IMR-90 (cell line): Measurements from ENCODE around the gene LEUTX. TPM values are rescaled to one million over a fixed set of nuclear protein-coding genes. Genes with fewer than 3 reads are reported as not detected.
A peak's percentile ranks its signal among the peaks of the same experiment; 100 is the strongest.

ENCODE experiments used
- ATAC-seq: fragments of 200-7000 bp; cut with Tn5 transposase; 2 replicates; pipeline ENCODE4 v1.9.1; 2020; ENCODE audit warnings: low read depth, mild to moderate bottlenecking, moderate library complexity
- BruUV-seq: library from RNA; stranded (reverse); fragments of 400-500 nt; replicated peaks from 2 replicates; lab custom pipeline; 2021; lab: Mats Ljungman, UMichigan
- CTCF ChIA-PET: fragments of 300-600 bp; formaldehyde crosslinking; extraction: SDS; loops from one replicate; lab custom pipeline; 2021; ENCODE audit warnings: antibody characterized with exemption; lab: Yijun Ruan, JAX
- POLR2A ChIA-PET: fragments of 300-600 bp; sonication (Branson Sonifier 250); formaldehyde crosslinking; loops from one replicate; lab custom pipeline; 2022; ENCODE audit warnings: antibody characterized with exemption; ENCODE audit not compliant: unreplicated experiment; lab: Charles Lee
- DNase-seq: peaks from one replicate; pipeline ENCODE4 v3.0.0; 2013
- H2AFZ ChIP-seq: replicated peaks from 2 replicates; pipeline ENCODE3; 2013; ENCODE audit warnings: low read length, mild to moderate bottlenecking; ENCODE audit not compliant: poor library complexity
- H2AK5ac ChIP-seq: 2 replicates; pipeline ENCODE4 v1.6.1; 2013; ENCODE audit warnings: low read depth, low read length, inconsistent platforms
- H2AK9ac ChIP-seq: replicated peaks from 2 replicates; pipeline ENCODE3; 2013; ENCODE audit warnings: mild to moderate bottlenecking, low read depth, low read length, moderate library complexity; ENCODE audit not compliant: poor library complexity
- H2BK120ac ChIP-seq: 2 replicates; pipeline ENCODE4 v1.6.1; 2013; ENCODE audit warnings: low read depth, low read length, inconsistent platforms
- H2BK15ac ChIP-seq: 3 replicates; pipeline ENCODE4 v1.6.1; 2013; ENCODE audit warnings: low read depth, low read length, inconsistent platforms
- H2BK20ac ChIP-seq: 2 replicates; pipeline ENCODE4 v1.6.1; 2013; ENCODE audit warnings: low read depth, mild to moderate bottlenecking, inconsistent platforms, low read length, moderate library complexity
- H2BK5ac ChIP-seq: 2 replicates; pipeline ENCODE4 v1.6.1; 2013; ENCODE audit warnings: mild to moderate bottlenecking, low read depth, low read length, inconsistent platforms; ENCODE audit not compliant: poor library complexity, severe bottlenecking
- H3K14ac ChIP-seq: replicated peaks from 2 replicates; pipeline ENCODE4 v1.6.1; 2013; ENCODE audit warnings: low read depth, low read length, inconsistent platforms
- H3K18ac ChIP-seq: 2 replicates; pipeline ENCODE4 v1.6.1; 2013; ENCODE audit warnings: low read depth, low read length, control low read depth
- H3K23ac ChIP-seq: 2 replicates; pipeline ENCODE4 v1.6.1; 2013; ENCODE audit warnings: low read depth, low read length, inconsistent platforms
- H3K27ac ChIP-seq: 2 replicates; pipeline ENCODE4 v1.5.1; 2013; ENCODE audit warnings: mild to moderate bottlenecking, control low read depth, low read length; ENCODE audit not compliant: insufficient read depth
- H3K27me3 ChIP-seq: 2 replicates; pipeline ENCODE4 v1.6.1; 2013; ENCODE audit warnings: low read length; ENCODE audit not compliant: control insufficient read depth, insufficient read depth
- H3K36me3 ChIP-seq: 2 replicates; pipeline ENCODE4 v1.6.1; 2013; ENCODE audit warnings: low read length, mixed read lengths; ENCODE audit not compliant: control insufficient read depth, insufficient read depth
- H3K4ac ChIP-seq: 2 replicates; pipeline ENCODE4 v1.6.1; 2013; ENCODE audit warnings: low read depth, low read length, inconsistent platforms
- H3K4me1 ChIP-seq: 2 replicates; pipeline ENCODE4 v1.6.1; 2013; ENCODE audit warnings: low read length, mixed read lengths; ENCODE audit not compliant: control insufficient read depth, insufficient read depth
- H3K4me2 ChIP-seq: 2 replicates; pipeline ENCODE4 v1.6.1; 2013; ENCODE audit warnings: low read depth, mild to moderate bottlenecking, control low read depth, low read length, moderate library complexity
- H3K4me3 ChIP-seq: 2 replicates; pipeline ENCODE4 v1.5.1; 2013; ENCODE audit warnings: low read depth, mild to moderate bottlenecking, control low read depth, low read length, moderate library complexity; ENCODE audit not compliant: insufficient read depth
- H3K56ac ChIP-seq: 2 replicates; pipeline ENCODE4 v1.6.1; 2013; ENCODE audit warnings: low read length, inconsistent platforms; ENCODE audit not compliant: insufficient read depth; ENCODE audit errors: extremely low read depth
- H3K79me1 ChIP-seq, 2 experiments: 2 replicates each; pipeline ENCODE4 v1.6.1; 2013; ENCODE audit warnings: low read length in 2 of 2, inconsistent platforms in 1 of 2, low read depth in 1 of 2
- H3K9ac ChIP-seq: 2 replicates; pipeline ENCODE4 v1.6.1; 2013; ENCODE audit warnings: low read depth, low read length, control low read depth
- H3K9me1 ChIP-seq: 2 replicates; pipeline ENCODE4 v1.6.1; 2013; ENCODE audit warnings: low read length, inconsistent platforms; ENCODE audit not compliant: insufficient read depth
- H3K9me3 ChIP-seq: 2 replicates; pipeline ENCODE4 v1.6.1; 2013; ENCODE audit warnings: low read length; ENCODE audit not compliant: control insufficient read depth, insufficient read depth
- H4K20me1 ChIP-seq: 2 replicates; pipeline ENCODE4 v1.6.1; 2013; ENCODE audit warnings: low read length, inconsistent platforms; ENCODE audit not compliant: insufficient read depth
- H4K5ac ChIP-seq: 2 replicates; pipeline ENCODE4 v1.6.1; 2013; ENCODE audit warnings: mild to moderate bottlenecking, low read depth, low read length, control low read depth
- H4K8ac ChIP-seq, 2 experiments: 2 replicates each; pipeline ENCODE4 v1.6.1; 2013; ENCODE audit warnings: low read depth in 2 of 2, low read length in 2 of 2, control low read depth in 1 of 2, inconsistent platforms in 1 of 2
- H4K91ac ChIP-seq: 2 replicates; pipeline ENCODE4 v1.6.1; 2013; ENCODE audit warnings: low read depth, low read length, inconsistent platforms; ENCODE audit not compliant: insufficient read depth
- BHLHE40 ChIP-seq: fragments of 150-350 bp; IDR thresholded peaks from 2 replicates; pipeline ENCODE4 v1.6.1; 2016; ENCODE audit warnings: mild to moderate bottlenecking, low read depth, low read length
- FOS ChIP-seq: fragments of 150-350 bp; IDR thresholded peaks from 2 replicates; pipeline ENCODE4 v1.6.1; 2016; ENCODE audit warnings: low read depth, low read length
- MAZ ChIP-seq: IDR thresholded peaks from 2 replicates; pipeline ENCODE4 v1.6.1; 2012; ENCODE audit warnings: low read depth, mild to moderate bottlenecking, low read length, improper control_type of control experiment, moderate library complexity, borderline replicate concordance
- MXI1 ChIP-seq: IDR thresholded peaks from 2 replicates; pipeline ENCODE4 v1.6.1; 2012; ENCODE audit warnings: low read depth, mild to moderate bottlenecking, low read length, moderate library complexity, borderline replicate concordance
- NFE2L2 ChIP-seq: fragments of 150-350 bp; IDR thresholded peaks from 2 replicates; pipeline ENCODE4 v1.6.1; 2016; ENCODE audit warnings: low read depth, mild to moderate bottlenecking, low read length
- POLR2A ChIP-seq: IDR thresholded peaks from 2 replicates; pipeline ENCODE4 v1.6.1; 2012; ENCODE audit warnings: mild to moderate bottlenecking, low read depth, low read length
- RAD21 ChIP-seq: IDR thresholded peaks from 2 replicates; pipeline ENCODE4 v1.6.1; 2012; ENCODE audit warnings: low read length, improper control_type of control experiment
- RCOR1 ChIP-seq: IDR thresholded peaks from 2 replicates; pipeline ENCODE4 v1.6.1; 2012; ENCODE audit warnings: mild to moderate bottlenecking, low read length, improper control_type of control experiment; ENCODE audit not compliant: insufficient replicate concordance
- RFX5 ChIP-seq: IDR thresholded peaks from 2 replicates; pipeline ENCODE4 v1.8.0; 2012; ENCODE audit warnings: low read depth, mild to moderate bottlenecking, low read length, moderate library complexity
- SMC3 ChIP-seq: fragments of 150-350 bp; IDR thresholded peaks from 2 replicates; pipeline ENCODE4 v1.6.1; 2016; ENCODE audit warnings: low read depth, mild to moderate bottlenecking, antibody characterized with exemption, low read length, moderate library complexity
- WGBS, 2 experiments: methylation state at CpG; one replicate each; pipeline versions ENCODE4 v1.1.5 to v1.1.7; 2013; ENCODE audit warnings: missing lambda C conversion rate in 2 of 2; ENCODE audit not compliant: insufficient read length in 1 of 2; ENCODE audit errors: extremely low coverage in 2 of 2; 5-methylcytosine and 5-hydroxymethylcytosine counted together
- dilution Hi-C: fragments of 300-500 bp; cut with HindIII; formaldehyde crosslinking; loops from one replicate; pipeline ENCODE4 v1.14.3; 2018; ENCODE audit warnings: low sequenced_read_pairs; ENCODE audit not compliant: unreplicated experiment
- in situ Hi-C: fragments of 300-500 bp; cut with MboI; formaldehyde crosslinking; loops from 3 replicates; pipeline ENCODE4 v1.14.3; 2019; ENCODE audit warnings: low sequenced_read_pairs, inconsistent platforms, mixed read lengths
- intact Hi-C: fragments of 100-400 bp; cut with micrococcal nuclease; formaldehyde crosslinking; loops from 2 replicates; pipeline ENCODE4 v1.10.0; 2022
- polyA plus RNA-seq, 3 experiments: library from polyadenylated mRNA; depleted of rRNA; stranded (reverse); fragments of >200 nt; gene quantifications; 2 replicates each; pipeline ENCODE4 v1.2.3, GENCODE V29; 2012; ENCODE audit warnings: low replicate concordance in 1 of 3
- total RNA-seq: library from RNA; depleted of rRNA; stranded (reverse); fragments of >200 nt; gene quantifications from 2 replicates; pipeline ENCODE4 v1.2.3, GENCODE V29; 2012
- TF ChIP-seq, protein P1 (sequence below): fragments of 150-350 bp; IDR thresholded peaks from 2 replicates; pipeline ENCODE4 v1.6.1; 2017; ENCODE audit warnings: mild to moderate bottlenecking, antibody characterized with exemption, low read length, low read depth

The LEUTX gene
- total and polyA plus RNA-seq, 2 of the 4 experiments (the other 2 are of a cell fraction): not detected

DNA sequence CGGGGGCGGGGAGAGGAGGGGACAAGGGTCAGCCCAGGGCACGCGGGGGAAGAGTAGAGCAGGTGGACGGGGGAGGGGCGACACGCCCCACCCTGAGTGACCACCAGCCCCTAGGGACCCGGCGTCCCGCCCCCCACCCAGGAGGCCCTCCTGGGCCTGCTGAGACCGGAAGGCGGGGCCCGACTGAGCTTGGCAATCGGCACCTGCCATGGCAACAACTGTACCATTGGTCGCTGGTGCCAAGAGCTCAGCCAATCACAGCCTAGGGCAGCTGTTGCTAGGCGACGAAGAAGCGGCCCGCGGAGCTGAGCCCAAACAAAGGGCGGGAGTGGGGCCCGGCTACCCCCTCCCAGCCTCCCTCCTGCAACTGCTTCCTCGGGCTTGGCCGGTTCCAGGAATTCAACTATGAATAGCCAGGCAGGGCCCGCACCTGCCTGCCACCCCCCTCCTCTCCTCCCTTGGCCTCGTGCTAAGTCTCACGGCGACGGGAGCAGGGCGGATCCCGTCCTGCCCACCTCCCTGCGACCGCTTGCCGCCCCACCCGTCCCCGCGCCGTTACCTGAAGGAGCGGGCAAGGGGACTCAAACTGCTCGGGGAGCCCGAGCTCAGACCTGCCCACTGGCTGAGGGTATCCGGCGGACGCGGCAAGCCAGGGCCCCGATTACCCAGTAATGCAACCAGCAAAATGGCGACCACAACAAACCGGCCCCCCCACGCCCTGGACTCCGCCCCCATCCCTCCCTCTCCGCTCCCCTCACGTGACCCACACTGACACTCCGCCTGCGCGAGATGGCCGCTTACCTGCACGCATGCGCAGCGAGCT is 55.0 kb downstream of the LEUTX start, which contains the start of gene DYRK1B:
DYRK1B (minus strand) TSS at position 699 of the 823 bp plus-strand sequence. CDS start 2,295 bp downstream, outside the sequence.
- Histone ChIP-seq H3K23ac (no peak within 1 kb of the TSS), H2AFZ (peak within 1 kb of the TSS; percentile 94), H3K4me3 (peak within 1 kb of the TSS; percentile 78), H3K27me3 (no peaks in the 10 kb centered on the region), H2BK20ac (no peak within 1 kb of the TSS), H2BK15ac (no peak within 1 kb of the TSS), H3K4me1 (peaks cover 10% of the 10 kb centered on the region), H3K9ac (peak within 1 kb of the TSS; percentile 86), H3K36me3 (peaks cover 44% of the 10 kb centered on the region), H3K4me2 (peak within 1 kb of the TSS; percentile 78), H4K8ac (peak within 1 kb of the TSS; percentile 73 to 97), H2AK9ac (peak within 1 kb of the TSS; percentile 97), H2BK120ac (no peak within 1 kb of the TSS; the same call in 1 of the 2 replicates), H2AK5ac (peak within 1 kb of the TSS; percentile 37), H2BK5ac (peak within 1 kb of the TSS; percentile 64), H4K20me1 (no peaks in the 10 kb centered on the region; the same call in 1 of the 2 replicates), H3K56ac (no peak within 1 kb of the TSS), H4K5ac (peak within 1 kb of the TSS; percentile 77), H3K27ac (peak within 1 kb of the TSS; percentile 72), H3K9me1 (peaks cover 22% of the 10 kb centered on the region), H3K9me3 (no peaks in the 10 kb centered on the region), H3K18ac (no peak within 1 kb of the TSS; the same call in 1 of the 2 replicates), H3K14ac (peak within 1 kb of the TSS; percentile 11), H3K4ac (peak within 1 kb of the TSS; percentile 62), H3K79me1 (peaks cover 13 to 40% of the 10 kb centered on the region in 2 experiments), H4K91ac (peak within 1 kb of the TSS; percentile 13)
- 9% methylated on average over 13 of the region's 59 CpGs; no CpG with 5 or more reads in 1 of the 2 experiments for WGBS, 2 experiments
- intact Hi-C loops: no loop called here
- POLR2A ChIA-PET: interaction anchor here (0.6 kb wide), 1 partner anchor 295 kb away, joined by 3 read pairs; no protein-coding TSS in a partner anchor
- in situ Hi-C loops: loop anchor here (25.0 kb wide), 1 partner anchor 396 kb away; the partner anchor contains the start of genes RPS16 and SUPT5H
- DNase-seq (peak; percentile 96), ATAC-seq (peak; percentile 92)
- peak; percentile 30 for TF ChIP-seq MXI1
- no peak for TF ChIP-seq NFE2L2
- peak; percentile 69 for TF ChIP-seq POLR2A
- TF ChIP-seq RFX5: peak; percentile 95
- no peak for TF ChIP-seq SMC3
- TF ChIP-seq RCOR1: no peak
- no peak for TF ChIP-seq RAD21
- TF ChIP-seq, protein P1, sequence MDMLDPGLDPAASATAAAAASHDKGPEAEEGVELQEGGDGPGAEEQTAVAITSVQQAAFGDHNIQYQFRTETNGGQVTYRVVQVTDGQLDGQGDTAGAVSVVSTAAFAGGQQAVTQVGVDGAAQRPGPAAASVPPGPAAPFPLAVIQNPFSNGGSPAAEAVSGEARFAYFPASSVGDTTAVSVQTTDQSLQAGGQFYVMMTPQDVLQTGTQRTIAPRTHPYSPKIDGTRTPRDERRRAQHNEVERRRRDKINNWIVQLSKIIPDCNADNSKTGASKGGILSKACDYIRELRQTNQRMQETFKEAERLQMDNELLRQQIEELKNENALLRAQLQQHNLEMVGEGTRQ: peak; percentile 99
- TF ChIP-seq FOS: peak; percentile 55; the same call in 1 of the 2 replicates
- peak; percentile 94 for TF ChIP-seq BHLHE40
- peak; percentile 83; the same call in 1 of the 2 replicates for TF ChIP-seq MAZ
- CTCF ChIA-PET: interaction anchor here (1.5 to 1.6 kb wide), 2 partner anchors 9 to 41 kb away, joined by 5 to 7 read pairs; no protein-coding TSS in a partner anchor
- BruUV-seq: no TSS peak
- dilution Hi-C loops: no loop called here
